Sigmoid colon (tissue), 4 donors: ENCODE results near the gene RELN.

Experiments used
- CTCF ChIP-seq, 4 experiments: fragments of 450-650 bp in 3 of 4; fragments of 200-600 bp in 1 of 4; IDR thresholded peaks; one replicate each; pipeline ENCODE4 v1.5.1; 2016 to 2019; ENCODE audit warnings: antibody characterized with exemption in 4 of 4, mild to moderate bottlenecking in 3 of 4, moderate library complexity in 2 of 4
- EP300 ChIP-seq, 4 donors: sonication (generic); formaldehyde crosslinking; IDR thresholded peaks; one replicate each; pipeline ENCODE4 v1.6.1; 2017; ENCODE audit warnings: antibody characterized with exemption in 4 of 4
- POLR2A ChIP-seq, 2 donors: fragments of 450-650 bp; IDR thresholded peaks; one replicate each; pipeline ENCODE4 v1.6.1; 2016; ENCODE audit warnings: antibody characterized with exemption in 2 of 2, mild to moderate bottlenecking in 2 of 2, moderate library complexity in 2 of 2
- POLR2AphosphoS5 ChIP-seq, 4 donors: sonication (generic); formaldehyde crosslinking; IDR thresholded peaks; one replicate each; pipeline ENCODE4 v1.6.1; 2017; ENCODE audit warnings: antibody characterized with exemption in 4 of 4

DNA sequence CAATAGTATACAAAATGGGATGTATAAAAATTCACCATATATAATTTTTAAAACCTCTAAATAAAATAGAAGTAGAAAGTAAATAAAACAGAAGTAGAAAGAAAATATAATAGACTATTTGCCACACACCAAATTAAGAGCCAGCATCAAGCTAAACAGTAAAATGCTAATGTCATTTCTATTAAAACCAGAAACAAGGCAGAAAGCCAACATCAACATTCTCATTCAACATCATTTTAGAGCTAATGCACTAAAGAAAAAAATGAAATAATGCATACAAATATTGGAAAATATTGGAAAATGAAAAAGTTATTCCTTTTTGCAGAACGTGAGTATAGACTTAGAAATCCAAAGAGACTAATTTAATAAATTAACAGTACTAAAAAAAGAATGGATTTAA, 23.4 kb upstream of the RELN start:
- no peak for TF ChIP-seq CTCF (IDR thresholded peaks at IDR 0.05)
- TF ChIP-seq POLR2A (IDR thresholded peaks at IDR 0.05), result no peak
- TF ChIP-seq POLR2AphosphoS5 (IDR thresholded peaks at IDR 0.05), result no peak
- no peak for TF ChIP-seq EP300 (IDR thresholded peaks at IDR 0.05)
